GM21515 (cell line): Measurements from ENCODE around the gene ARCN1.
"Not testable (repeated sequence)": the region's sequence is repeated elsewhere in the genome, so short reads cannot be mapped to it uniquely, and the experiment has no call there.

Source experiments
- ATAC-seq: cut with Tn5 transposase; IDR thresholded peaks from one replicate; pipeline ENCODE4 v1.9.1; 2021; ENCODE audit not compliant: unreplicated experiment

Gene ARCN1

DNA sequence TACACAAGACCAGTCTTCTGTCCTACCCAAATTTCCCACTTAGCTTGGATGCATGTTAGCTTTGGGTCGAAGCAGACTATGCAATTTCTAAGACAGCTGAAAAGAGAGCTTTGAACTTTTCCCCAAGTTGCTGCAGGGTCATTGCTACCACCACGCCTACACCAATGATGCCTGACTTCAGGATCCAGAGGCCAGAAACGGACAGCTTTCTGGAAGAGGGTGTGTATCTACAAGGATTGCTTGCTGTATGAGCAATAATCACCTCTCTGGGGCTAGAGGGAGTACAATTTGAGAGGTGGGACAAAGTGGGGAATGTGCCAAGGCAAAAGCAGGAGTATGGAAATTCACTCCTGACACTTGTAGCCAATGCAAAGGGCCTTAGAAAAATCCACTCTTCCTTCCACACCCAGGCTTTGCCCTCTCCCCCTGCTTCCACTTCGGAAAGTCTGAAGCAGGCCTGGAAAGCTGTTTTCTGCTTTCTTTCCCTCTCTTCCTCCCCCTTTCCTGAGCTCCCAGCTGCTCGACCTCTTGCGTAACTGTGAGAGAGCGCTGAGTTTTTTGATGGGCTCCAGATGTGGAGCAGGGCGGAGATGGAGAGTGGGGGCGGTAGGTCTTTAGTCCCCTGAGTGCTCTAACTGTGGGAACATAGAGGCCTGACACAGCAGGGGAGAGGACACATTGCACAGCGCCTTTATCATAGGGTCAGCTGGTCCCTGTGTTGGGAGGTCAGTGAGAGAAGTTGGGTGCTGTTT, 33.1 kb downstream of the ARCN1 start:
- ATAC-seq = no peak

DNA sequence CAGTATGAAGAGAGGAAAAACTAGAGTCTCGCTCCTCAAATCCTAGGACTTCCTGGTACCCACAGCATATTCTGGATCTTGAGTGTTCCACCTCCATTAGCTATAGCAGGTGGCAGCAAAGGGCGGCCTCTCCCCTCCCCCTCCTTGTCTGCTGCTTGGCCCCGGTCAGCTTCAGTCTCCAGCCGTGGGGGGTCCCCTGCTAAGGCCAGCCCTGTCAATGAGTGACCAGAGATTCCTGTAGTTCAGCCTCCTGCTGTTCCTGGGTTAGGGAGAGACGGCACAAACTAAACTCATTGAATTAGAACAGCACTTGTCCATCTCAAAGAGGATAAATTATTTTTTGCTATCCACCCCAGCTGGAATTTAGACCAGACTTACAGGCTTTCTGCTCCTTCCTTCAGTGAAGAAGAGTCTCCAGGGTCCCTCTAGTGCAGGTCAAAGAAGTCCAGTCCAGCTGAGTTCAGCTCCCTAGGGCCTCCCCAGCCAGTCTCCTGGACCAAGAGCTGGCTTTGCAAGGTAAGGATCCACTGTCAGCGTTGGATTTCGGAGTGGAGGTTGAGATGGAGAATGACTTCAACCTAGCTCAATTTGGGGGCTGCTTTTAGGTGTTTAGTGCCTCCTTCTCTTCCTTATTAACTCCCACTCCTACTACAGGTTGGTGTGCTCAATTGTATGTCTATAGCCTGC, 34.1 kb downstream of the ARCN1 start:
- no peak for ATAC-seq

DNA sequence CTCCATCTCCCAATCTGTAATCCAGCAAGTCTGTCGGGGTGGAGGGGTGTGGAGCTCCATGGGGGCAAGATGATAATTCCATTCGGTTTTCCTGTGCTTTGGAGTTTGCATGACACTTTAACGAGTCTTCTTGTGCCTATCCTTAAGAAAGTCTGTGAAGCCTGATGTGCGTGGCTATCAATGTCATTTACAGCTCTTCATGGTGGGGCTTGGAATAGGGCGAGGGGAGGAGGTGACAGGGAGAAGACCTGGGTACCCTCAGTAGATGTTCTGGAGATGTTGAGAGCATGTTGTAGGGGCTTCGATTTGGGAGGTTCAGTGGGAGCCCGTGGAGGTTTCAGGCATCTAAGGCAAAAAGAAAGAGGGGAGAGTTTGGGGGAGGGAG, 34.6 kb downstream of the ARCN1 start:
- ATAC-seq = no peak

DNA sequence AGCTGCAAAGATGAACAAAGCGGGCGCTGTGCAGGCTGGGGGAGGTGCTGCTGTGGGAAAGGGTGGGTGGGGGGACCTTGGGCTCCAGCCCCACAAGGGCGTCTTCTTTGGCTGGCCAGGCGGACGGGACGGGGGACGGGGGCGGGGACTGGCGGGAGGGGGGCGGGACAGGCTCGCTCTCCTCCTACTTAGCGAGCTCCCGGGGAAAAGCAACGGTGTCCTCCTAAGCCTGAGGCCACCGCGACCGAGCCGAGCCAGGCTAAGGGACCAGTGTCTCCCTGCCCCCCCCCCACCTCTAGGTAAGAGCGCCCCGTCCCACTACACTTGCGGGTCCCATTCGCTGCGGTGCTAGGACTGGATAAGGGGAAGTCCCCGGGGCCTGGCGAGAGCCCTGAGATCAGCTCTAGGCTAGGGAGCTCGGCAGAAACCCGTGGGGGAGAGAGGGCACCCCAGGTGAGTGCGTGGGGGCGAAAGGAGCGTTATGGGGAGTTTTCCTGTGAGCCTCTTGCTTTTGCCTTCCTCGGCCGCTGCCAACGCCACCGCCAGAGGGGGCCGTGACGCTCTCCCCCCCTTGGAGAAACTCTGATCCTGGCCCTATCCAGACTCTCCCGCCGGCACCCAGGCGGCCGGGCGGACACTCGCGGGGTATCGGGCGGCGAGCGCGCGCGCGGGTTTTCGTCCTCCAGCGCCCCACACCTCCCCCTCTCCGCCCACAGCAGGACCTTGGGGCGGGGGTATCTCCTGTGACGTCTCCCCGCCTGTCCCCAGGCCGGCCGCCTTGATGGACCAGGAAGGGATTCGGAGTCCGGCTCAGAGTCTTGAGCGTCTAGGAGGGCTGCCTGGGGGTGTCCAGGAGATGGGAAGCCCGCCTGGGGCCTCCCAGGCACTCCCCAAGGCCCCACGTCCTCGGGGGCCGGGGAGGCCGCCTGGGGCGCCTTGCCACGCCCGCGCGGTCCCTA, 35.5 kb downstream of the ARCN1 start, which contains the start of gene PHLDB1:
PHLDB1 (plus strand) TSS at position 215 of the 959 bp plus-strand sequence. CDS start 6,222 bp downstream, outside the sequence.
- ATAC-seq = no peak

DNA sequence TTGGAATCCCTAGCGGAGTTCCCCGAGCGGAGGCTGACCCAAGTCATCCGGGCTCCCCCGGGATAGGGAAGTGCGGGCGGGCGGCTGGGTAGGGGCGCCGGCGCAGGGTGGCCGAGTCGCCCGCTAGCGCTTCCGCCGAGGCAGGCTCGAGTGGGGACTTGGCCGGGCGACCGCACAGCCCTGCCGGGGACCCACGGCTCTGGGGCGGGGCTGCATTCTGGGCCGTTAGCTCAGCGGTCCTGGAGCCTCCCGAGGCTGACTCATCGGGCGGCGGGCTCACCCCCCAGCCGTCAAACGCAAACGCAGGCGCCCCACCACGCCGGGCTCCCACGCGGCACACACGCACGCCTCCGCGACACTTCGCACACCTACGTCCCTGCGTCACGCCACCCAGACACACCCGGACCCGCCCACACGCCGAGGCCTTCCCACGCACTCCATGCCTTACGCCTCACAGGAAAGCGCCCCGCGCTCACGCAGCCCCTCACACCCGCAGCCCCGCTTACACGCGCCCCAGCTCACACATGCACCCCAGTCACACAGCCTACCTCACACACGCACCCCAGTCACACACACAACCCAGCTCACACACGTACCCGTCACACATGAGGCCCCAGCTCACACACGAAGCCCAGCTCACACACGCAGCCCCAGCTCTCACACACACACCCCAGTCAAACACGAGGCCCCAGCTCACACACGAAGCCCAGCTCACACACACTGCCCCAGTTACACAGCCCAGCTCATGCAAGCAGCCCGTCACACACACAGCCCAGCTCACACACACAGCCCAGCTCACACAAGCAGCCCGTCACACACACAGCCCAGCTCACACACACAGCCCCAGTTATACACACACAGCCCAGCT, 36.4 kb downstream of the ARCN1 start:
- no peak for ATAC-seq

DNA sequence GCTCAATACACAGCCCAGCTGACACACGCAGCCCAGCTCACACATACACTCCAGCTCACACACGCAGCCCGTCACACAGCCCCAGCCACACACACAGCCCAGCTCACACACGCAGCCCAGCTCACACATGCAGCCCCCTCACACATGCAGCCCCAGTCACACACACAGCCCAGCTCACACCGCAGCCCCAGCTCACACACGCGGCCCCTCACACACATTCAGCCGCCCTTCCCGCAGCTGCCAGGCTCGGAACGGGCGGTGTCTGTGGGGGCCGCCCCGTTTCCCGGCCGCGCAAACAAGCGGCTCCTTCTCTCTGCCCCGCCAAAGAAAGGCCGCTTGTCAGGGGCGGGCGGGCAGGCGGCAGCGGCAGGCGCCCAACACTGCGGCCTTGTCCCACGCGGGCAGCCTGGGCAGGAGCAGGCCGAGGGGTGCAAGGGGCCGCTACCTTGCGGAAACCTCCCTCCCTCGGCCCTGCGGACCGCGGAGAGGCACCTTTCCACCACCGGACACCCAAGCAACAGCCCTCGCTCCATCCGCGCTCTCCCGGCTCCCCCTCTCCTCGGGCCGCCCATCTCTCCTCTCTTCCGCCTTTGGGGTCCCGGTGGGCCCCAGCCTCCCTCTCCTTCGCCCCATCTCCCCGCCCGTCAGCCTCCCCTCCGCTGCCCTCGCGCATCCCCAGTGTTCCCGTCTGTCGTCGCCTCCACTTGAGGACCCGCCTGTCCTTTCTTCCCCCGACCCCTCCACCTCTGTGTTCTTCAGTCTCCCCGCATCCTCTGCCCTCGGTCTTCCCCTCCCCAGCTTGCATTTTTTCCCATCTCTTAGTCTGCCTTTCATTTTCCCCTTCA, 37.4 kb downstream of the ARCN1 start:
- ATAC-seq = no peak

DNA sequence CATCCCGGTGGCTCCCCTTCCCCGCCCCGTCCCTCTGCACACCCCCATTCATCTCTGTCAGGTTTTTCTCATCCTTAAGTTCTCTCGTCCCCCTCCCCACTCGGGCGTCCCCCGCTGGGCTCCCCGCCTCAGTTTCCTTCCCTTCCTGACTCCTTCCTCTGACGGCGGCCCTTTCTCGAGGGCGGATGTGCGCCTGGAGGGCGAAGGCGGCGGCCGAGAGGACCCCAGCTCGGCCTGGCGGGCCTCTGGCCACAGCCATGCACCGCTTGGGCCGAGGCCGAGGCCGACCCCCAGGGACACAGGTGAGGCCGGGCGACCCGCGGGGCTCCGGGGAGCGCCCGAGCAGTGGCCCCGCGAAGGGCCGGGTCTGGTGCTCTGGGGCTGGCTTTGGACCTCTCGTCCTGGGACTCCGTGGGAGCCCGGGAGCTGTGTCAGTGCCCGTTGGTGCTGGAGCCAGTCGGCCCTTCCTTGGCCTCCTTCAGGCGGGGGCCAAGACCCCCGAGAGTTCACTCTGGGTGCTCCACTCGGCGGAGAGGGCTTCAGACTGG, 38.1 kb downstream of the ARCN1 start:
- ATAC-seq = no peak

DNA sequence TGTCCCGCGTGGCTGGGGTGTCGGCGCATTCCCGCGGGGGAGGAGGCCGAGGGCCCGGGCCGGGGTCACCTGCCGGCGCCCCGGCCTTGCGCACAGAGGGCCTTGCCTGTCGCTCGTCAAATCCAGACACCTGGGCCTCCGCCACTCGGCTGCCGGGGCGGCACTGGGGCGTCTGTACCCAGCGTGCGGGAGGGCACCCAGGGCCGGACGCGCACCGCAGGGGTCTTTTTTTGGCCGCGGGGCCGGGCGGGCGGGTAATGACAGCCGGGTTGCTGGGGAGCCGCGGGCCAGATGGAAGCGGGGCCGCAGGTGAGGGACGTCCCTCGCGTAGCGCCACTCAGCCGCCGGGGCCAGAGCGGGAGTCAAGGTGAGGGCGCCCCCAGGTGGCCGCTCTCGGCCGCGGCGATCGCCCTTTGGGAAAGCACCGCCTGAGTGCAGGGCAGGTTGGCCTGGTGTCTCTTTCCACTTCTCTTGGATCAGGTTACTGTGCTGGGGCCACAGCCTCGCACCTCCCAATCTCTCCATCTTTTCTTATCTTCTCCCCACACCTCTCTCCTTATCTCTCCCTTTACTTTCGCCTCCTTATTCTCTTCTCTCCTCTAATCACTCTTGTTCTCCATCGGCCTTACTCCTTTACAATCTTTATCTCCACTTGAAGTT, 38.7 kb downstream of the ARCN1 start:
- ATAC-seq = no peak

DNA sequence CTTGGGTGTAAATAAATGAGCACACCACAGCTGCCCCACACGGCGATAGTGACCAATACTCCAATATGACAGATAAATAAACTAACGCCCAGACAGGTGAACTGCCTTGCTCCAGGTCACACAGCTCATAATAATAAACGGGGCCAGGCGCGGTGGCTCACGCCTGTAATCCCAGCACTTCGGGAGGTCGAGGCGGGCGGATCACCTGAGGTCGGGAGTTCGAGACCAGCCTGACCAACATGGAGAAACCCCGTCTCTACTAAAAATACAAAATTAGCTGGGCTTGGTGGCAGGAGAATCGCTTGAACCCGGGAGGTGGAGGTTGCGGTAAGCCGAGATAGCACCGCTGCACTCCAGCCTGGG, 39.2 kb downstream of the ARCN1 start:
- not testable (repeated sequence) for ATAC-seq

DNA sequence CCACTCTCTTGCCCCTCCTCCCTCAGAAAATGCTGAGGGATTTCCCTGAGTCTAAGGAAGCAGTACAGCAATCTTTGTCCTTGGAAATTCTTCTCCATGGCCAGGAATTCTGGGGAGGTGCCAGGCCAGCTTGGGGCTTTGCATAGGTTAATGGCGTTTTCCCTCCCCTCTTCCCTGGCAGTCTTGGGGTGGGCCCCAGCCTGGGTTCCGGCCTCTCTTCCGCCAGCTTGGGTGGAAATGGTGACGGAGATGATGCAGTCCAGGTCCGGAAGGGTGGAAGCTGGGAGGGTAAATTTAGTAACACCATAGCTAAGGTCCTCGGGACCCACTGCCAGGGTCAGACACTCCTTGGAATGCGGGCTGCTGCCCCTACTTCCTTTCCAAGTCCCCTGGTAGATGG, 40.2 kb downstream of the ARCN1 start:
- no peak for ATAC-seq

DNA sequence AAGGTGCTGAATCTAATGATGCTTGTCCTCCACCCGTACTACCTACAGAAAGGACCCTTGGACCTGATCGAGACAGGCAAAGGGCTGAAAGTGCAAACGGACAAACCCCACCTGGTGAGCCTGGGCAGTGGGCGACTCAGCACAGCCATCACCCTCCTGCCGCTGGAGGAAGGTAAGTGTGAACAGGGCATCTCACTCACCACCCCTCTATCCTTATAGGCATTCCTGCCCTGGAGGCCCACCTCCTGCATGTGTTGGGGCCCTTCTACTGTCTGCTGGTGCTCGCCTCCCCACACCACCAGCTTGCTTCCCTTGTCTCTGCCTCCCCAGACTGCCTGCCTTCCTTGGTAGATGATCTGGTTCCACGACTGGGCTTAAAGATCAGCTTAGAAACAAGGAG, 42.3 kb downstream of the ARCN1 start:
- ATAC-seq = no peak

DNA sequence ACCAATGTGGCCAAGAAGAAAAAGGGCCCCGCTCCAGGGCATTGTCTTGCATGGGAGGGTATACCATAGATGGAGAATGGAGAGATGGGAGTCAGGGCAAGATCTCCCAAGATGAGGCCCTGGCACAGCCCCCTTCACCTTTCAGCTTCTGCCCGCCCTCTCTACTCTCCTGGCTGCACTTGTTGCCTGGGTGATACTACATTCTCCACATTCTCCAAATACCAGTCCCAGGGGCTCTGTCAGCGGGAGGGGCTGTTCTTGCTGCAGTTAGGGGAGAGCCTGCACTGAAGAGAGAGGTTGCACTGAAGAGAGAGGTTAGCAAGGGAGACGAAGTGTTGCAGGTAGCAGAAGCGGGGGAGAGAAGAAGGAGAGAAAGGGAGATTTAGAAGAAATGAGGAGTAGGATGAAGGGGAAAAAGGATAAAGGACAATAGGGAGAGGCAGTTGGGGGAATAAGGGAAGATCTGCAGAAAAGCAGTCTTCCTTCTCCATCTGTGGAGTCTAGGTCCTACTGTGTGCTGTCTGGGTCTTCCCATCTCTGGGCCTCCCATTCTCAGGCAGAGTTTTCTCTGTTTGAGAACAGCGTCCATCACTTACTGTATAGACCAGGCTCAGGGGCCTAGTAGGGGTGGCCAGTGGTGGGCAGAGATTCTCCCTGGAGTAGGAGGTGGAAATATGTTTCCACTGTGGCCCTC, 43.2 kb downstream of the ARCN1 start:
- no peak for ATAC-seq

DNA sequence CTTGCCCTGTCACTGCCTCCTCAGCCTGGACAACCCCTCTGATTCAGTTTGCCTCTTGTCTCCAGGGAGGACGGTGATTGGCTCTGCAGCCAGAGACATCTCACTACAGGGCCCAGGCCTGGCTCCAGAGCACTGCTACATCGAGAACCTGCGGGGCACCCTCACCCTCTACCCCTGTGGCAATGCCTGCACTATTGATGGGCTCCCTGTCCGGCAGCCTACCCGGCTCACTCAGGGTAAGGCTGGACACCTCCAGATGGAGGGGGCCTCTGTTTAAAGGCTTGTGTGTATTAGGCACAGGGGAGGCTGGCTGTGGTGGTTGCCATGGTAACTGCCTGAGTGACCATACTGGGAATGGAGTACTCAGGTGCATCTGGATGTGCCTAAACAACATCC, 43.8 kb downstream of the ARCN1 start:
- no peak for ATAC-seq

DNA sequence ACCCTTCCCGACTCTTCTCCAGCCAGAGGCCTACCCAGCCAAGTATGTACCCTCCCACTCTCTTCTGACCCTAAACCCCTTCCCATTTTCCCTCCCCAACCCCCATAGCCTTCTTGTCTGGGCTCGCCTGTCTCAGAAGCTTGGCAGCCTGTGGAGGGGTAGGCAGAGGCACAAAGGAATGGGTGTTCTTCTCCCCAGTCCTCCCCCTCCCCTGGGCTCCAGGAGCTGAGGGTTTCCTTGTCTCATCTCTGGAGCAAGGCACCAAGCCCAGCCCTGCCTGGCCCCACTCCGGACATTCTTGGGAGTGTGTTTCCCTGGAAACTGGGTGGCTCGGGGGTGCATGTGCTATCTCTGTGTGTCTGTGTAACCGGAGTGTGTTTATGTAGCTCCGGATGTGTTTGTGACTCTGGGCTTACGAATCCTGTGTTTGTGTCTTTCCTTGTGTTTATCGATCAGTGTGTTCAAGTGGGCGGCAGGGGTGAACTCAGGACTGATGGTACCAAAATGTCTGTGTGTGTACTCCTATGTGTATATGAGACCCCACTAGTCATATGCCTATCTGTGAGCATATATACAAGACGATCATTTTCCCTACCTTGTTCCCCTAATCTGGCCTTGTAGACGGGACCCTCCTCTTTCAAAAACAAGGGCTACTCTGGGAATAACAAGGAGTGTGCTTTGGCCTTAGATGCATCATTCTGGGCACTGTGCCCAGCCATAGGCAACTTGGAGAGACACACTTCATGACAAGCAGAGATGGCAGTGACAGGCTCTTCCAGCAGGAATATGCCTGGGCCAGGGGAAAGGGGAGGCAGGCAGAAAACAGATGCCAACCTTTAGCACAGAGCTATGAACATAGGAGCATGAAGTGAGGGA, 46.1 kb downstream of the ARCN1 start:
- no peak for ATAC-seq

DNA sequence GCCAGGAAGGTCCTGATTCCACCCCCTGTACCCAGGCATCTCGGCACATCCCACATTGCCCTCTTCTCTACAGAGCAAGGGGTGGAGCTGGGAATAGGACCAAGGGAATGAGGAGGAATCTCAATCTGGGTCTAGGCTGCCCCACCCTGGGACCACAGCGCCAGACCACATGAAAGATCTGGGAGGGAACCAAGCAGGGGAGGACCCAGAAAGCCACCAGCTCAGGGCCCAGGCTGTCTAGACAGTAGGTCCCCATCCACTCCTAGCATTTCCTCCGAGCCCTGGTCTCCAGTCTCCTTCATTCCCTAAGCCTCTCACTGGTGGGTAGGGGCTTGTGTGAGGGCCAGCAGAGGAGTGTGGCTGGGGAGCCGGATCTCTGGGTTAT, 46.8 kb downstream of the ARCN1 start:
- no peak for ATAC-seq

DNA sequence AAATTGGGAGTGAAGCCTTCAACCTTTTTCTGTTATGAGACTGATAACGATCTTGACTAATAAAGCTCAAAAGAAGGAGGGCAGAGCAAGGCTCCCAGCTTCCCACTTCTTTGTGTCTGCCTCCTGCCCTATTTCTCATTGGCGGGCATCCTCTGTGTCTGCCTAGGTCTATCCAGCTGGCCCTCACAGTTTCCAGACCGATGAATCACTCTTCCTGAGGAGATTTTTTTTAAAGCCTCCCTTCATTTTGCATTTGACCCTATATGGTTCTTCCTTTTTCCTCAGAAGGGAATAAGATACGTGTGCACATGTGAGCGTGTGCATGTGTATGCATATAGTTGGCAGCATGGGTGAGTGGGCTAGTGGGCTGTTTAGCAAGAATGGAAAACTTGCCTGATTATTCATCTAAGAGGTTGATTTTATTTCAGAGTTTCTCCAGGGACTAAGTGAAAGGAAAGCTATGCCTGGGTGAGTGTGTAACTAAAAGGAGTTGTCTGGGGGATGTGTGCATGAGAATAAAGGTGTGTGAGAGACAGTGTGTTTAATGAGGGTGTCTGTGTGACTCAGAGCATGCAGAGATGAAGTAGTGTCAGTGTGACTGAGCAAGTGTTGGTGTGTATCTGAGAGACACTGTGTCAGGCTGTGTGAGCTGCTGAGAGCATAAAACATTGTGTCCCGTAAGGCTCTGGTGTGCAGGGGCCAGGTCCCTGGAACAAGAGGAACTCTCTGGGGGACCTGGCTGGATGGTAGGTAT, 47.4 kb downstream of the ARCN1 start:
- ATAC-seq = no peak
